Measurements from ENCODE around the gene B4GALT3. TPM values are rescaled to one million over a fixed set of nuclear protein-coding genes. Genes with fewer than 3 reads are reported as not detected.

B4GALT3 gene
- total RNA-seq, 1 donor from 2014 or later: 9.5 TPM

DNA sequence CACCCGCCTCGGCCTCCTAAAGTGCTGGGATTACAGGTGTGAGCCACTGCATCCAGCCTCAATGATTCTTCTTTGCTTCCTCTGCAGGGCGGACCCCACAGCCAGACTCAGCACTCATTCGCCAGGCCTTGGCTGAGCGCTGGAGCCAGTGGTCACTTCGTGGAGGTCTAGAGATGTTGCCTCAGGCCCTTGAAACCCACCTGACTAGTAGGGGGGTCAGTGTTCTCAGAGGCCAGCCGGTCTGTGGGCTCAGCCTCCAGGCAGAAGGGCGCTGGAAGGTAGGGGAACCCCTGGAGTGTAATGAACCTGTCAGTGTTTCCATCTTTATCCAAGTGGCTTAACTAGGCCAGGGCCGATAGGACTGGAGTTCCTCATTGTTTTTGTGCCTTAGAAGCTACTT, 8.4 kb downstream of the B4GALT3 start:
- peaks cover 2% of the 10 kb centered on the region for H3K27me3 Mint-ChIP-seq (ENCODE audit: insufficient read depth, low read depth)
- Histone ChIP-seq H3K4me3 (no peak overlapping the region), H3K79me2 (ENCODE audit: low read depth) (no peaks in the 10 kb centered on the region), H3K9me3 (ENCODE audit: low read depth) (no peaks in the 10 kb centered on the region), H3K4me1 (no peaks in the 10 kb centered on the region), H3F3A (ENCODE audit: low read depth) (peaks cover 24% of the 10 kb centered on the region), H3K9ac (no peak overlapping the region), H3K4me2 (no peak overlapping the region), H2AFZ (replicated peaks) (no peak overlapping the region), H4K20me1 (ENCODE audit: low read depth) (no peaks in the 10 kb centered on the region), H3K27me3 (no peaks in the 10 kb centered on the region), H3K27ac (no peak overlapping the region), H3K36me3 (no peaks in the 10 kb centered on the region)
- H3K4me1 Mint-ChIP-seq: peaks cover 22% of the 10 kb centered on the region
- no peak overlapping the region for H3K27ac Mint-ChIP-seq
- H3K9me3 Mint-ChIP-seq: no peaks in the 10 kb centered on the region
- H3K36me3 Mint-ChIP-seq: peaks cover 23% of the 10 kb centered on the region
- DNase-seq (ENCODE audit: low spot score): no peak
- no peak for TF ChIP-seq CTCF (IDR thresholded peaks at IDR 0.05)
- TF ChIP-seq EZH2phosphoT487 (IDR thresholded peaks at IDR 0.05): no peak
- TF ChIP-seq EZH2 (IDR thresholded peaks at IDR 0.05): no peak
- peak overlapping the region; percentile 46 for H3K4me3 Mint-ChIP-seq

- no peaks in the 10 kb centered on the region for H3K4me1 ChIP-seq
- H3K27me3 ChIP-seq: no peaks in the 10 kb centered on the region
- no peaks in the 10 kb centered on the region for H3K79me2 ChIP-seq (ENCODE audit: low read depth)
- Mint-ChIP-seq H3K27ac (peak overlapping the region; percentile 89), H3K9me3 (no peaks in the 10 kb centered on the region), H3K36me3 (peaks cover 22% of the 10 kb centered on the region), H3K4me1 (peaks cover 26% of the 10 kb centered on the region), H3K27me3 (ENCODE audit: insufficient read depth, low read depth) (peaks cover 2% of the 10 kb centered on the region), H3K4me3 (peak overlapping the region; percentile 96)
- DNase-seq (ENCODE audit: low spot score): peak; percentile 66
- H3F3A ChIP-seq (ENCODE audit: low read depth): peaks cover 24% of the 10 kb centered on the region
- H3K27ac ChIP-seq: no peak overlapping the region
- no peaks in the 10 kb centered on the region for H3K36me3 ChIP-seq
- H3K4me2 ChIP-seq: peak overlapping the region; percentile 89
- no peaks in the 10 kb centered on the region for H4K20me1 ChIP-seq (ENCODE audit: low read depth)
- H3K9me3 ChIP-seq (ENCODE audit: low read depth): no peaks in the 10 kb centered on the region
- peak overlapping the region; percentile 64 for H3K4me3 ChIP-seq
- peak overlapping the region; percentile 38 for H2AFZ ChIP-seq (replicated peaks)
- peak overlapping the region; percentile 65 for H3K9ac ChIP-seq
- no peak for TF ChIP-seq CTCF (IDR thresholded peaks at IDR 0.05)
These were observed 10.4 kb downstream of the B4GALT3 start for GRCh38 chr1:161166669-161167548.

GRCh38 chr1:161165742-161166668, 11.3 kb downstream of the B4GALT3 start, which contains the start of gene PPOX:
Gene PPOX (plus strand): TSS chr1:161166426. CDS start chr1:161166848, 422 bp downstream.
- Histone ChIP-seq H3K4me1 (no peaks in the 10 kb centered on the region), H2AFZ (replicated peaks) (peak within 1 kb of the TSS; percentile 44), H3K9ac (peak within 1 kb of the TSS; percentile 65), H3K27ac (no peak within 1 kb of the TSS), H3K27me3 (no peaks in the 10 kb centered on the region), H3K36me3 (no peaks in the 10 kb centered on the region), H3K4me2 (peak within 1 kb of the TSS; percentile 89), H3K4me3 (peak within 1 kb of the TSS; percentile 64), H3K9me3 (ENCODE audit: low read depth) (no peaks in the 10 kb centered on the region), H3F3A (ENCODE audit: low read depth) (peaks cover 24% of the 10 kb centered on the region), H4K20me1 (ENCODE audit: low read depth) (no peaks in the 10 kb centered on the region), H3K79me2 (ENCODE audit: low read depth) (no peaks in the 10 kb centered on the region)
- Mint-ChIP-seq H3K4me1 (peaks cover 32% of the 10 kb centered on the region), H3K27ac (peak within 1 kb of the TSS; percentile 89), H3K4me3 (peak within 1 kb of the TSS; percentile 96), H3K36me3 (peaks cover 25% of the 10 kb centered on the region), H3K9me3 (no peaks in the 10 kb centered on the region), H3K27me3 (ENCODE audit: insufficient read depth, low read depth) (peaks cover 5% of the 10 kb centered on the region)
- DNase-seq (ENCODE audit: low spot score): peak; percentile 97
- TF ChIP-seq CTCF (IDR thresholded peaks at IDR 0.05) (peak; percentile 64), EZH2 (IDR thresholded peaks at IDR 0.05) (no peak)

All from neural progenitor cell (in vitro differentiated cells).